ENCODE measurements around the gene DHX38. TPM values are rescaled to one million over a fixed set of nuclear protein-coding genes. Genes with fewer than 3 reads are reported as not detected.

The DHX38 gene
- total RNA-seq, 1 donor from 2014 or later: 38.7 TPM

- no peaks in the 10 kb centered on the region for H3K4me1 ChIP-seq
- H3K4me3 ChIP-seq: no peak overlapping the region
- intact Hi-C loops (cut with micrococcal nuclease): no loop called here
- no peaks in the 10 kb centered on the region for H3K36me3 ChIP-seq
- peaks cover 11% of the 10 kb centered on the region for H3K27me3 ChIP-seq (ENCODE audit: low read depth)
- no peak overlapping the region for H3K27ac ChIP-seq (replicated peaks)
- no peak for TF ChIP-seq CTCF (IDR thresholded peaks at IDR 0.05; ENCODE audit: borderline replicate concordance)
- peaks cover 9% of the 10 kb centered on the region for H3K9me3 ChIP-seq (replicated peaks)
- no peak for DNase-seq
Observed at GRCh38 chr16:72142476-72142875, 48.8 kb downstream of the DHX38 start.

- no peak for TF ChIP-seq CTCF (IDR thresholded peaks at IDR 0.05; ENCODE audit: borderline replicate concordance)
- no peak overlapping the region for H3K27ac ChIP-seq (replicated peaks)
- intact Hi-C loops (cut with micrococcal nuclease): no loop called here
Observed at GRCh38 chr16:72149676-72150464, 56.2 kb downstream of the DHX38 start.

GRCh38 chr16:72159386-72159785 lies 65.7 kb downstream of the DHX38 start:
- no peak overlapping the region for H3K27ac ChIP-seq (replicated peaks)
- no peaks in the 10 kb centered on the region for H3K36me3 ChIP-seq
- peaks cover 29% of the 10 kb centered on the region for H3K27me3 ChIP-seq (ENCODE audit: low read depth)
- no peak for TF ChIP-seq CTCF (IDR thresholded peaks at IDR 0.05; ENCODE audit: borderline replicate concordance)
- H3K4me1 ChIP-seq: no peaks in the 10 kb centered on the region
- no peak overlapping the region for H3K4me3 ChIP-seq
- DNase-seq: no peak
- no peaks in the 10 kb centered on the region for H3K9me3 ChIP-seq (replicated peaks)
- intact Hi-C loops (cut with micrococcal nuclease): no loop called here

More at GRCh38 chr16:72149676-72150464, 56.2 kb downstream of the DHX38 start:
- no peaks in the 10 kb centered on the region for H3K4me1 ChIP-seq
- H3K27me3 ChIP-seq (ENCODE audit: low read depth): no peaks in the 10 kb centered on the region
- H3K36me3 ChIP-seq: no peaks in the 10 kb centered on the region
- peaks cover 15% of the 10 kb centered on the region for H3K9me3 ChIP-seq (replicated peaks)
- no peak overlapping the region for H3K4me3 ChIP-seq
- no peak for DNase-seq

- H3K27me3 ChIP-seq (ENCODE audit: low read depth): peaks cover 33% of the 10 kb centered on the region
- no peak for TF ChIP-seq CTCF (IDR thresholded peaks at IDR 0.05; ENCODE audit: borderline replicate concordance)
- H3K36me3 ChIP-seq: no peaks in the 10 kb centered on the region
- no peak for DNase-seq
- H3K27ac ChIP-seq (replicated peaks): no peak overlapping the region
- no peak overlapping the region for H3K4me3 ChIP-seq
- H3K9me3 ChIP-seq (replicated peaks): no peaks in the 10 kb centered on the region
- no peaks in the 10 kb centered on the region for H3K4me1 ChIP-seq
- intact Hi-C loops (cut with micrococcal nuclease): no loop called here
Observed at GRCh38 chr16:72159801-72160200, 66.2 kb downstream of the DHX38 start.

- Histone ChIP-seq H3K9me3 (replicated peaks) (no peaks in the 10 kb centered on the region), H3K27me3 (ENCODE audit: low read depth) (peaks cover 46% of the 10 kb centered on the region), H3K4me1 (no peaks in the 10 kb centered on the region), H3K36me3 (no peaks in the 10 kb centered on the region), H3K27ac (replicated peaks) (no peak overlapping the region), H3K4me3 (no peak overlapping the region)
- DNase-seq: no peak
- intact Hi-C loops (cut with micrococcal nuclease): no loop called here
- TF ChIP-seq CTCF (IDR thresholded peaks at IDR 0.05; ENCODE audit: borderline replicate concordance): no peak
Observed at GRCh38 chr16:72162105-72162692, 68.6 kb downstream of the DHX38 start.

Other genes with a start within 250 kb of the DHX38 start
- 14.0 TPM for gene ATXN1L, start 247.9 kb upstream of the DHX38 start, total RNA-seq
- gene ZNF821, start 209.7 kb upstream of the DHX38 start, total RNA-seq: 3.0 TPM
- 109 TPM for gene IST1, start 198.3 kb upstream of the DHX38 start, total RNA-seq
- gene PKD1L3, start 93.4 kb upstream of the DHX38 start, total RNA-seq: 0.08 TPM
- 8.1 TPM for gene DHODH, start 85.1 kb upstream of the DHX38 start, total RNA-seq
- 1.6 TPM for gene HP, start 39.3 kb upstream of the DHX38 start, total RNA-seq
- 67.8 TPM for gene HPR, start 30.6 kb upstream of the DHX38 start, total RNA-seq
- gene TXNL4B, start 227 bp upstream of the DHX38 start, total RNA-seq: 6.7 TPM
- 0.05 TPM for gene PMFBP1, start 78.3 kb downstream of the DHX38 start, total RNA-seq